CD14-positive monocyte (primary cell): ENCODE data around the gene TNFRSF8. TPM values are rescaled to one million over a fixed set of nuclear protein-coding genes. Genes with fewer than 3 reads are reported as not detected.
A peak's percentile ranks its signal among the peaks of the same experiment; 100 is the strongest.

ENCODE experiments used
- DNase-seq, 3 donors: peaks; one replicate each; pipeline ENCODE4 v3.0.0-alpha.2; 2011 to 2022
- H2AFZ ChIP-seq: 2 replicates; pipeline ENCODE4 v1.6.0; 2012; ENCODE audit warnings: mild to moderate bottlenecking, low read depth, low read length, inconsistent platforms; ENCODE audit not compliant: insufficient read depth, poor library complexity, severe bottlenecking
- H3K27ac ChIP-seq, 2 donors: 1 replicate in 1 of 2; 2 replicates in 1 of 2; pipeline ENCODE4 v1.5.1; 2012 to 2013; ENCODE audit warnings: low read length in 2 of 2, control low read depth in 1 of 2, inconsistent platforms in 1 of 2, low read depth in 1 of 2, mild to moderate bottlenecking in 1 of 2
- H3K27me3 ChIP-seq, 2 donors: one replicate each; pipeline versions ENCODE4 v1.6.0 to v1.6.1; 2011 to 2013; ENCODE audit warnings: low read length in 2 of 2; ENCODE audit not compliant: control insufficient read depth in 2 of 2, insufficient read depth in 2 of 2
- H3K36me3 ChIP-seq, 2 donors: replicated peaks in 1 of 2; 1 replicate in 1 of 2; 2 replicates in 1 of 2; pipeline versions ENCODE4 v1.5.1 to v1.6.1; 2012 to 2013; ENCODE audit warnings: low read length in 2 of 2, control low read depth in 1 of 2, inconsistent platforms in 1 of 2, mild to moderate bottlenecking in 1 of 2; ENCODE audit not compliant: insufficient read depth in 2 of 2, control insufficient read depth in 1 of 2
- H3K4me1 ChIP-seq, 2 donors: 1 replicate in 1 of 2; 2 replicates in 1 of 2; pipeline versions ENCODE4 v1.5.1 to v1.6.1; 2012 to 2013; ENCODE audit warnings: low read length in 2 of 2, control low read depth in 1 of 2, inconsistent platforms in 1 of 2, mild to moderate bottlenecking in 1 of 2, moderate library complexity in 1 of 2; ENCODE audit not compliant: insufficient read depth in 2 of 2, control insufficient read depth in 1 of 2
- H3K4me2 ChIP-seq: replicated peaks from 2 replicates; pipeline ENCODE3; 2012; ENCODE audit warnings: low read length, moderate library complexity, mild to moderate bottlenecking; ENCODE audit not compliant: poor library complexity, severe bottlenecking; ENCODE audit errors: extremely low read depth
- H3K4me3 ChIP-seq, 3 experiments: fragments of 200-600 bp in 1 of 3; sonication (generic) in 1 of 3; replicated peaks in 1 of 3; 1 replicate in 2 of 3; 2 replicates in 1 of 3; pipeline ENCODE4 v1.5.1; 2011 to 2013; ENCODE audit warnings: low read length in 3 of 3, mild to moderate bottlenecking in 3 of 3, control low read depth in 2 of 3, low read depth in 2 of 3, inconsistent platforms in 1 of 3, moderate library complexity in 1 of 3
- H3K79me2 ChIP-seq: 2 replicates; pipeline ENCODE4 v1.6.0; 2012; ENCODE audit warnings: mild to moderate bottlenecking, control low read depth, inconsistent platforms, low read length, moderate library complexity; ENCODE audit not compliant: insufficient read depth
- H3K9ac ChIP-seq: 2 replicates; pipeline ENCODE4 v1.6.0; 2017; ENCODE audit warnings: low read length, mild to moderate bottlenecking; ENCODE audit not compliant: insufficient read depth, poor library complexity, severe bottlenecking
- H3K9me3 ChIP-seq, 2 donors: replicated peaks in 1 of 2; 1 replicate in 1 of 2; 2 replicates in 1 of 2; pipeline versions ENCODE4 v1.5.1 to v1.6.1; 2012 to 2013; ENCODE audit warnings: low read length in 2 of 2, control low read depth in 1 of 2; ENCODE audit not compliant: control insufficient read depth in 1 of 2, insufficient read depth in 1 of 2
- H4K20me1 ChIP-seq: 2 replicates; pipeline ENCODE4 v1.6.0; 2012; ENCODE audit warnings: mild to moderate bottlenecking, low read length, control low read depth, moderate library complexity; ENCODE audit not compliant: insufficient read depth
- H3K27ac Mint-ChIP-seq, 7 donors: one replicate each; pipeline ENCODE4 v1.8.0; 2020; ENCODE audit warnings: mild to moderate bottlenecking in 7 of 7, mixed read lengths in 7 of 7, moderate library complexity in 6 of 7, inconsistent platforms in 2 of 7
- H3K27me3 Mint-ChIP-seq, 3 donors: one replicate each; pipeline ENCODE4 v1.8.0; 2021 to 2022; ENCODE audit warnings: low read depth in 3 of 3, mild to moderate bottlenecking in 3 of 3, mixed read lengths in 3 of 3, moderate library complexity in 3 of 3, inconsistent platforms in 1 of 3
- H3K36me3 Mint-ChIP-seq, 2 donors: one replicate each; pipeline ENCODE4 v1.8.0; 2020; ENCODE audit warnings: mixed read lengths in 2 of 2, inconsistent platforms in 1 of 2, mild to moderate bottlenecking in 1 of 2
- H3K4me1 Mint-ChIP-seq: one replicate; pipeline ENCODE4 v1.8.0; 2020; ENCODE audit warnings: mild to moderate bottlenecking, mixed read lengths
- H3K4me3 Mint-ChIP-seq, 2 donors: one replicate each; pipeline ENCODE4 v1.8.0; 2020; ENCODE audit warnings: mild to moderate bottlenecking in 2 of 2, mixed read lengths in 2 of 2, moderate library complexity in 1 of 2
- H3K9me3 Mint-ChIP-seq, 7 donors: one replicate each; pipeline ENCODE4 v1.8.0; 2020 to 2022; ENCODE audit warnings: mixed read lengths in 7 of 7, mild to moderate bottlenecking in 6 of 7, moderate library complexity in 6 of 7, inconsistent platforms in 2 of 7
- WGBS: methylation state at CpG from one replicate; pipeline ENCODE4 v1.1.5; 2013; ENCODE audit warnings: missing lambda C conversion rate; ENCODE audit not compliant: insufficient coverage; 5-methylcytosine and 5-hydroxymethylcytosine counted together
- intact Hi-C, 2 donors: fragments of 100-400 bp; cut with micrococcal nuclease; formaldehyde crosslinking; loops; one replicate each; pipeline versions ENCODE4 v1.15.0 to v1.15.1; 2023
- polyA plus RNA-seq, 3 donors: library from polyadenylated mRNA; depleted of rRNA in 1 of 3; unstranded in 2 of 3; stranded (reverse) in 1 of 3; fragments of 300-500 nt in 2 of 3; fragments of >200 nt in 1 of 3; fragmentation: Illumina TruSeq in 2 of 3; gene quantifications; 1 replicate in 2 of 3; 2 replicates in 1 of 3; pipeline ENCODE4 v1.2.3, GENCODE V29; 2012 to 2021
- TF ChIP-seq, protein P1 (sequence below): fragments of 200-600 bp; IDR thresholded peaks from one replicate; pipeline ENCODE4 v1.8.0; 2022; ENCODE audit warnings: antibody characterized with exemption, mild to moderate bottlenecking

Gene TNFRSF8
- polyA plus RNA-seq, 3 donors = 10.9 to 11.9 (median 11.8) TPM

DNA sequence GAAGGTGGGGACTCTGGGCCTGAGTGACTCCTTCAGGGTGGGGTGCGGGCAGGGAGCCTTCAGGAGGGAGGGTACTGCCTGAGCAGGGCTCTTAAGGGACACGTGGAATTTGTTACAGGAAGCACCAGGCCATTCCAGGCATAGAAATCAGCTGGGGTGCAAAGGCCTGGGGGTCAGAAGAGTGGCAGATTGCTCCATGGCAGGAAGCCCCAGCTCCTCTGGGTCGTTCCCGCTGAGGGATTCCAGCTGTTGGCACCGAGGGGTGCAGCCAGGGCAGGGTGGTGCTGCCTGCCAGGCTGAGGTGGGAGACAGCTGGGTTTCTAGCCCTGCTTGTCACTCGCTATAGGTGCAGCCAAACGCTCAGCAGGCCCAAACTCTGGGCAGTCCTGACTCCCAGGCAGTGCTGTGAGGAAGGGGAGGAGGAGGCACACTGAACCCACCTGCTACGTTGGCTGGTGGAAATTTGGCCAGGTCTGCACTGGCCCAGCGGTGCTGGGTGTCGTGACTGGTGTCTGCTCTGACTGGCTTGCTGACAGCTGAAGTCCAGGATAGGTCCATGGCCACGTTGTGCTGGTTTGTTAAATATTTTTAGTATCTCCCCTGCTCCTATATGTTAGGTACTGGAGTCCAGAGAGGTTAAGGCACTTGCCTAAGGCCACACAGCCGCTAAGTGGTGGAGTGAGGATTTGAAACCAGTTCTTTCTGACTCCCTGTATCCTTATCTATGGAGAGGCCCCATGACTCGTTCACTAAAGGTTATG is 123.0 kb downstream of the TNFRSF8 start:
- DNase-seq = no peak
- Histone ChIP-seq H3K9me3 (no peaks in the 10 kb centered on the region), H3K9ac (peak overlapping the region; percentile 85), H3K27ac (peak overlapping the region; percentile 96 to 100), H3K4me1 (peaks cover 72 to 99% of the 10 kb centered on the region in 2 donors), H4K20me1 (peaks cover 68% of the 10 kb centered on the region), H3K4me2 (peak overlapping the region; percentile 86), H3K27me3 (no peaks in the 10 kb centered on the region), H3K79me2 (peaks cover 94% of the 10 kb centered on the region), H3K36me3 (peaks cover 63 to 80% of the 10 kb centered on the region in 2 donors), H3K4me3 (peak overlapping the region in 2 of 3 experiments; percentile 46 to 79), H2AFZ (no peak overlapping the region)
- Mint-ChIP-seq H3K4me3 (peak overlapping the region; percentile 83 to 94), H3K27ac (peak overlapping the region; percentile 98 to 100 (median 99)), H3K36me3 (peaks cover 78 to 85% of the 10 kb centered on the region in 2 donors), H3K9me3 (peaks cover 0 to 2% (median 0%) of the 10 kb centered on the region in 7 donors), H3K4me1 (peaks cover 88% of the 10 kb centered on the region), H3K27me3 (peaks cover 0 to 2% (median 0%) of the 10 kb centered on the region in 3 donors)
- TF ChIP-seq, protein P1, sequence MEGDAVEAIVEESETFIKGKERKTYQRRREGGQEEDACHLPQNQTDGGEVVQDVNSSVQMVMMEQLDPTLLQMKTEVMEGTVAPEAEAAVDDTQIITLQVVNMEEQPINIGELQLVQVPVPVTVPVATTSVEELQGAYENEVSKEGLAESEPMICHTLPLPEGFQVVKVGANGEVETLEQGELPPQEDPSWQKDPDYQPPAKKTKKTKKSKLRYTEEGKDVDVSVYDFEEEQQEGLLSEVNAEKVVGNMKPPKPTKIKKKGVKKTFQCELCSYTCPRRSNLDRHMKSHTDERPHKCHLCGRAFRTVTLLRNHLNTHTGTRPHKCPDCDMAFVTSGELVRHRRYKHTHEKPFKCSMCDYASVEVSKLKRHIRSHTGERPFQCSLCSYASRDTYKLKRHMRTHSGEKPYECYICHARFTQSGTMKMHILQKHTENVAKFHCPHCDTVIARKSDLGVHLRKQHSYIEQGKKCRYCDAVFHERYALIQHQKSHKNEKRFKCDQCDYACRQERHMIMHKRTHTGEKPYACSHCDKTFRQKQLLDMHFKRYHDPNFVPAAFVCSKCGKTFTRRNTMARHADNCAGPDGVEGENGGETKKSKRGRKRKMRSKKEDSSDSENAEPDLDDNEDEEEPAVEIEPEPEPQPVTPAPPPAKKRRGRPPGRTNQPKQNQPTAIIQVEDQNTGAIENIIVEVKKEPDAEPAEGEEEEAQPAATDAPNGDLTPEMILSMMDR = no peak
- intact Hi-C loops = loop anchor here in 1 of 2 donors (2.0 kb wide), 2 partner anchors 19 to 53 kb away; partner anchors contain the start of gene TNFRSF1B
- 51% methylated on average over 11 of the region's 13 CpGs for WGBS

DNA sequence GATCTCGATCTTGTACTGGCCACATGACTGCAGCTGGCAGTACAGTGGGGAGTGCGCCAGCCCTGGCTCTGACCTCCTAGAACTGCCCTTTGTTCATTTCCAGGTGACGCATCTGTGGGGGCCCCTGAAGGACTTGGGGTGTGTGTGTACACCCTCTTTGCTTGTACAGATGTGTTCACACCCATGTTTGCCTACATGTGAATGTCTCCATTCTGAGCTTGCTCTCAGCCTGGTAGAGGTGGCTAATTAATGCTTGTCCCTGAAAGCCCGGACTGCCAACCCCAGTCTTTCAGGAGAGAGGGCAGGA is 123.5 kb downstream of the TNFRSF8 start:
- Histone ChIP-seq H3K4me3 (peak overlapping the region in 1 of 3 experiments; percentile 79), H3K27ac (peak overlapping the region in 1 of 2 donors; percentile 100), H3K27me3 (no peaks in the 10 kb centered on the region), H3K4me2 (peak overlapping the region; percentile 86), H2AFZ (no peak overlapping the region), H3K79me2 (peaks cover 94% of the 10 kb centered on the region), H3K9me3 (no peaks in the 10 kb centered on the region), H3K36me3 (peaks cover 63 to 80% of the 10 kb centered on the region in 2 donors), H4K20me1 (peaks cover 74% of the 10 kb centered on the region), H3K9ac (no peak overlapping the region), H3K4me1 (peaks cover 68 to 99% of the 10 kb centered on the region in 2 donors)
- WGBS = 80% methylated on average over 4 of the region's 4 CpGs
- peak overlapping the region in 6 of 7 donors; percentile 35 to 100 (median 87) for H3K27ac Mint-ChIP-seq
- DNase-seq = no peak
- peaks cover 85% of the 10 kb centered on the region for H3K4me1 Mint-ChIP-seq
- peaks cover 78 to 85% of the 10 kb centered on the region in 2 donors for H3K36me3 Mint-ChIP-seq
- peaks cover 0 to 2% (median 0%) of the 10 kb centered on the region in 3 donors for H3K27me3 Mint-ChIP-seq
- peak overlapping the region; percentile 9 to 94 for H3K4me3 Mint-ChIP-seq
- intact Hi-C loops = no loop called here
- TF ChIP-seq, protein P1 = no peak
- H3K9me3 Mint-ChIP-seq = peaks cover 0 to 2% (median 0%) of the 10 kb centered on the region in 7 donors
